MM.1S (cell line): ENCODE data around the gene PPP1R9B.

ENCODE experiments used
- DNase-seq: peaks from one replicate; pipeline ENCODE4 v3.0.0-alpha.2; 2015
- H2AFZ ChIP-seq: fragments of 300-600 bp; sonication (generic); 2 replicates; pipeline ENCODE4 v1.6.0; 2016; ENCODE audit warnings: antibody characterized with exemption, low read length
- H3F3A ChIP-seq: fragments of 300-600 bp; sonication (generic); 2 replicates; pipeline ENCODE4 v1.6.1; 2016; ENCODE audit warnings: mild to moderate bottlenecking, antibody characterized with exemption, low read length, moderate library complexity, mixed read lengths; ENCODE audit not compliant: insufficient read depth
- H3K27ac ChIP-seq: fragments of 300-600 bp; sonication (generic); 2 replicates; pipeline ENCODE4 v1.5.1; 2016; ENCODE audit warnings: mild to moderate bottlenecking, low read length
- H3K27me3 ChIP-seq: fragments of 300-600 bp; sonication (generic); replicated peaks from 2 replicates; pipeline ENCODE4 v1.6.0; 2016; ENCODE audit warnings: low read length; ENCODE audit not compliant: insufficient read depth
- H3K36me3 ChIP-seq: fragments of 300-600 bp; sonication (generic); replicated peaks from 2 replicates; pipeline ENCODE4 v1.6.1; 2016; ENCODE audit warnings: mild to moderate bottlenecking, low read length, mixed read lengths; ENCODE audit not compliant: insufficient read depth
- H3K4me1 ChIP-seq: fragments of 300-600 bp; sonication (generic); 2 replicates; pipeline ENCODE4 v1.6.1; 2016; ENCODE audit warnings: low read length, mixed read lengths
- H3K4me2 ChIP-seq: fragments of 300-600 bp; sonication (generic); 2 replicates; pipeline ENCODE4 v1.6.0; 2016; ENCODE audit warnings: low read depth, low read length
- H3K4me3 ChIP-seq: fragments of 300-600 bp; sonication (generic); 2 replicates; pipeline ENCODE4 v1.5.1; 2016; ENCODE audit warnings: low read length, mixed read lengths
- H3K79me2 ChIP-seq: fragments of 300-600 bp; sonication (generic); 2 replicates; pipeline ENCODE4 v1.6.1; 2016; ENCODE audit warnings: mixed run types, low read length, mixed read lengths
- H3K9ac ChIP-seq: fragments of 300-600 bp; sonication (generic); 2 replicates; pipeline ENCODE4 v1.6.1; 2016; ENCODE audit warnings: low read length, mixed read lengths
- H3K9me2 ChIP-seq: fragments of 300-600 bp; sonication (generic); replicated peaks from 2 replicates; pipeline ENCODE4 v1.6.1; 2016; ENCODE audit warnings: mild to moderate bottlenecking, low read length, mixed read lengths; ENCODE audit not compliant: insufficient read depth
- H3K9me3 ChIP-seq: fragments of 300-600 bp; sonication (generic); replicated peaks from 2 replicates; pipeline ENCODE4 v1.6.1; 2016; ENCODE audit warnings: mild to moderate bottlenecking, low read length, mixed read lengths; ENCODE audit not compliant: insufficient read depth
- H4K20me1 ChIP-seq: fragments of 300-600 bp; sonication (generic); 2 replicates; pipeline ENCODE4 v1.6.1; 2016; ENCODE audit warnings: mild to moderate bottlenecking, low read length, moderate library complexity, mixed read lengths; ENCODE audit not compliant: insufficient read depth
- CTCF ChIP-seq: fragments of 300-600 bp; sonication (generic); IDR thresholded peaks from 2 replicates; pipeline ENCODE4 v1.5.1; 2016; ENCODE audit warnings: antibody characterized with exemption, low read length, mixed read lengths
- EZH2 ChIP-seq: fragments of 300-600 bp; sonication (generic); optimal IDR thresholded peaks from 2 replicates; pipeline ENCODE3; 2017; ENCODE audit warnings: low read depth, mild to moderate bottlenecking, antibody characterized with exemption, low read length, mixed read lengths
- EZH2phosphoT487 ChIP-seq: fragments of 300-600 bp; sonication (generic); IDR thresholded peaks from 2 replicates; pipeline ENCODE4 v1.6.1; 2018; ENCODE audit warnings: antibody characterized with exemption, low read length

The PPP1R9B gene

GRCh38 chr17:50190293-50190602 is 39.8 kb upstream of the PPP1R9B start:
- Histone ChIP-seq H3K4me2 (no peak overlapping the region), H3K4me1 (no peaks in the 10 kb centered on the region), H3K27me3 (peaks cover 74% of the 10 kb centered on the region), H3K9ac (no peak overlapping the region), H3K9me2 (no peaks in the 10 kb centered on the region), H3K4me3 (no peak overlapping the region), H3K36me3 (no peaks in the 10 kb centered on the region), H4K20me1 (no peaks in the 10 kb centered on the region), H3K79me2 (no peaks in the 10 kb centered on the region), H3K27ac (no peak overlapping the region), H2AFZ (no peak overlapping the region), H3K9me3 (no peaks in the 10 kb centered on the region), H3F3A (no peaks in the 10 kb centered on the region)
- TF ChIP-seq EZH2 (no peak), EZH2phosphoT487 (no peak), CTCF (no peak)
- DNase-seq: no peak

GRCh38 chr17:50189550-50190292 is 39.2 kb upstream of the PPP1R9B start:
- Histone ChIP-seq H2AFZ (no peak overlapping the region), H3K4me3 (no peak overlapping the region), H3K9ac (no peak overlapping the region), H4K20me1 (no peaks in the 10 kb centered on the region), H3K9me2 (no peaks in the 10 kb centered on the region), H3K79me2 (no peaks in the 10 kb centered on the region), H3F3A (no peaks in the 10 kb centered on the region), H3K9me3 (no peaks in the 10 kb centered on the region), H3K27ac (no peak overlapping the region), H3K4me2 (no peak overlapping the region), H3K27me3 (peaks cover 72% of the 10 kb centered on the region), H3K4me1 (peaks cover 2% of the 10 kb centered on the region; the same call in 1 of the 2 replicates), H3K36me3 (no peaks in the 10 kb centered on the region)
- TF ChIP-seq EZH2 (no peak), CTCF (no peak), EZH2phosphoT487 (no peak)
- DNase-seq: no peak

- Histone ChIP-seq H3F3A (peaks cover 3% of the 10 kb centered on the region; the same call in 1 of the 2 replicates), H3K27me3 (peaks cover 68% of the 10 kb centered on the region), H3K9me3 (no peaks in the 10 kb centered on the region), H3K4me1 (peaks cover 6% of the 10 kb centered on the region), H3K27ac (no peak overlapping the region), H2AFZ (no peak overlapping the region), H3K4me2 (no peak overlapping the region), H3K9ac (no peak overlapping the region), H4K20me1 (no peaks in the 10 kb centered on the region), H3K9me2 (no peaks in the 10 kb centered on the region), H3K79me2 (no peaks in the 10 kb centered on the region), H3K36me3 (no peaks in the 10 kb centered on the region), H3K4me3 (no peak overlapping the region)
- TF ChIP-seq EZH2phosphoT487 (no peak), EZH2 (no peak), CTCF (no peak)
- no peak for DNase-seq
These were observed 38.6 kb upstream of the PPP1R9B start for GRCh38 chr17:50188921-50189549.
